CD4-positive, alpha-beta T cell treated with Interleukin-15 for 1 hour (primary cell): ENCODE results near the gene CPEB1.
"Not testable (repeated sequence)": the region's sequence is repeated elsewhere in the genome, so short reads cannot be mapped to it uniquely, and the experiment has no call there.

ENCODE experiments used
- DNase-seq: peaks from one replicate; pipeline ENCODE4 v3.0.0-alpha.2; 2020

CPEB1 gene

DNA sequence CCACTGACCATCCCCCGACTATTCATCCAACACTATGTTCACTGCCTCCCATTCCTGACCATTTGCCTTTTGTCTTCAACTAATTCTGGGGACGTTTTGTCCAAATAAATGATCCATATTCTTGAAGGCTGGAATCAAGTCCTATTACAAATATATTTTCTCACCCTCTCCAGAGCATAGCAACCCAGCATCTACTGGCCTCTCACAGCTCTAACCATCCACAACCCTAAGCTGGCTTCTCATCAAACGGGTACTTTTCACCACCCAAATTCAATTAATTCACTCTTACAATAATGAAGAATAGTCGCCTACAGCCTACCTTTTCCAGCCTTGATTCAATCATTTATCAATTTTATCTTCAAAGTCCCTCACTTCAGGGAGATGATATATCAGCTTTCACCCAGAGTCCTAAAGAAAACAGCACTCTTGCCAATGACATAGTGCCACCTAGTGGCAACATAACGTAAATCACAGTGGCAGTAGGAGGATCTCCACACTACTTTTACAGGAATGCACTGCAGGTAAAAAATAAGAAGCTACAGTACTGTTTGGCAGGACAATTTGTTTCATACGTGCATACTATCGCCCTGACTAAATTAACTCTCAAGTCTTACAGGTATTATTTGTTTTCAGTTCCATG, 144.3 kb downstream of the CPEB1 start:
- not testable (repeated sequence) for DNase-seq

DNA sequence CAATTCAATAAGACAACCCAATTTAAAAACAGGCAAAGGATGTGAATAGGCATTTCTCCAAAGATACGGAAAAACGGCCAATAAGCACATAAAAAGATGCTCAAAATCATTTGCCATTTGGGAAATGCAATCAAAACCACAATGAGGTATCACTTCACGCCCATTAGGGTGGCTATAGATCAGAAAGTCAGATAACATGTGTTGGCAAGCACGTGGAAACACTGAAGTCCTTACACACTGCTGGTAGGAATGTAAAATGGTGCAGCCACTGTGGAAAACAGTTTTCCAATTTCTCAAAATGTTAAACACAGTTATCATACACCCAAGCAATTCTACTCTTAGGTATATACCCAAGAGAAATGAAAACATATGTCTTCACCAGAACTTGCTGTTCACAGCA, 146.4 kb downstream of the CPEB1 start:
- not testable (repeated sequence) for DNase-seq

DNA sequence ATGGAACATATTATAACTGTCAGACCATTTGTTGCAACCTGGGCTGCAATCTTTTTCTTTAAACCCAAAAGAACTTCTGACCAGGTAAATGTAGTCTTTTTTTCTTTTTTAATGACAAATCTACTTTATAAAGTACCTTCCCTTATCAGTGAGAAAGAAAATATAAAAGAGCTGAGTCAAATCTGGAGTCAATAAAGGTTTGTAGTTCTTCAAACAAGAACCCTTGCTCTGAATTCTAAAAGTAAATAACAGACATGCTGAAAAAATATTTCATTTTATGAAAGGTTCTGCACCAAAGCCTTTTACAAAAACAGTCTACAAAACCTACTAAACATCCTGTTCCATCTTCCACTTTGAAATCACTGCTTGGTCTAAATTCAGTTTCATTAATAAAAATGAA, 149.2 kb downstream of the CPEB1 start:
- DNase-seq = not testable (repeated sequence)
